Measurements from ENCODE around the gene JMJD8.

Gene JMJD8

GRCh38 chr16:675884-676564 lies 8.1 kb downstream of the JMJD8 start:
- no peak for DNase-seq

GRCh38 chr16:674968-675883 lies 8.9 kb downstream of the JMJD8 start, which contains the start of gene RHBDL1:
RHBDL1 (plus strand) TSS chr16:675671; CDS start chr16:675791, 120 bp downstream.
- no peak for DNase-seq

- no peak for DNase-seq
These were observed 9.8 kb downstream of the JMJD8 start for GRCh38 chr16:674214-674881.

- DNase-seq = no peak
These were observed 10.6 kb downstream of the JMJD8 start for GRCh38 chr16:673399-673991.

- DNase-seq = no peak
These were observed 11.3 kb downstream of the JMJD8 start for GRCh38 chr16:672851-673250.

GRCh38 chr16:672371-672770 lies 11.8 kb downstream of the JMJD8 start:
- DNase-seq = no peak

GRCh38 chr16:671353-672131 lies 12.6 kb downstream of the JMJD8 start:
- DNase-seq = no peak

- DNase-seq = no peak
These were observed 13.4 kb downstream of the JMJD8 start for GRCh38 chr16:670485-671352.

GRCh38 chr16:669666-670065 lies 14.5 kb downstream of the JMJD8 start:
- no peak for DNase-seq

GRCh38 chr16:668519-669171 lies 15.5 kb downstream of the JMJD8 start:
- DNase-seq = no peak

- peak; percentile 90 to 98 (median 93) for DNase-seq
These were observed 16.2 kb downstream of the JMJD8 start, which contains the start of gene RHOT2 for GRCh38 chr16:667780-668518. RHOT2 (plus strand) TSS chr16:668132; CDS start chr16:668200, 68 bp downstream.

- peak in 1 of 3 experiments; percentile 14 for DNase-seq
These were observed 16.9 kb downstream of the JMJD8 start for GRCh38 chr16:667113-667779.

- DNase-seq = no peak
These were observed 17.6 kb downstream of the JMJD8 start for GRCh38 chr16:666572-666971.

- no peak for DNase-seq
These were observed 21.5 kb downstream of the JMJD8 start for GRCh38 chr16:662597-662996.

- DNase-seq = no peak
These were observed 22.0 kb downstream of the JMJD8 start for GRCh38 chr16:662095-662494.

- no peak for DNase-seq
These were observed 22.8 kb downstream of the JMJD8 start for GRCh38 chr16:661184-661821.

- peak; percentile 86 to 91 (median 89) for DNase-seq
These were observed 23.5 kb downstream of the JMJD8 start for GRCh38 chr16:660459-661183.

- DNase-seq = no peak
These were observed 24.0 kb downstream of the JMJD8 start for GRCh38 chr16:660132-660458.
